Epidermal melanocyte (primary cell): ENCODE data around the gene NELL2.
"Not testable (repeated sequence)": the region's sequence is repeated elsewhere in the genome, so short reads cannot be mapped to it uniquely, and the experiment has no call there.

Experiments
- DNase-seq: peaks from one replicate; pipeline ENCODE4 v3.0.0; 2011; ENCODE audit warnings: low spot score; ENCODE audit not compliant: insufficient read length

NELL2 gene

GRCh38 chr12:44847888-44848702 is 28.0 kb downstream of the NELL2 start:
- DNase-seq, result no peak

- no peak for DNase-seq
Measured at GRCh38 chr12:44847403-44847802, 28.7 kb downstream of the NELL2 start.

GRCh38 chr12:44846826-44847225 is 29.3 kb downstream of the NELL2 start:
- DNase-seq, result peak; percentile 17

GRCh38 chr12:44842669-44843068 is 33.4 kb downstream of the NELL2 start:
- DNase-seq, result no peak

GRCh38 chr12:44839785-44840184 is 36.3 kb downstream of the NELL2 start:
- DNase-seq, result no peak

GRCh38 chr12:44837114-44837755 is 38.9 kb downstream of the NELL2 start:
- DNase-seq, result no peak

- no peak for DNase-seq
Measured at GRCh38 chr12:44835641-44836379, 40.3 kb downstream of the NELL2 start.

- DNase-seq, result not testable (repeated sequence)
Measured at GRCh38 chr12:44834996-44835395, 41.1 kb downstream of the NELL2 start.

GRCh38 chr12:44833561-44833960 is 42.6 kb downstream of the NELL2 start:
- DNase-seq, result no peak

- DNase-seq, result no peak
Measured at GRCh38 chr12:44830566-44831055, 45.5 kb downstream of the NELL2 start.

- no peak for DNase-seq
Measured at GRCh38 chr12:44829045-44829444, 47.1 kb downstream of the NELL2 start.

GRCh38 chr12:44827832-44828438 is 48.2 kb downstream of the NELL2 start:
- DNase-seq, result no peak

GRCh38 chr12:44821702-44822101 is 54.4 kb downstream of the NELL2 start:
- DNase-seq, result not testable (repeated sequence)

GRCh38 chr12:44819884-44820283 is 56.2 kb downstream of the NELL2 start:
- no peak for DNase-seq

- no peak for DNase-seq
Measured at GRCh38 chr12:44817687-44818086, 58.4 kb downstream of the NELL2 start.

GRCh38 chr12:44816446-44817017 is 59.6 kb downstream of the NELL2 start:
- no peak for DNase-seq

- DNase-seq, result no peak
Measured at GRCh38 chr12:44812062-44812461, 64.1 kb downstream of the NELL2 start.

GRCh38 chr12:44804068-44804467 is 72.0 kb downstream of the NELL2 start:
- DNase-seq, result no peak

GRCh38 chr12:44795970-44796369 is 80.1 kb downstream of the NELL2 start:
- no peak for DNase-seq

- DNase-seq, result no peak
Measured at GRCh38 chr12:44788731-44789130, 87.4 kb downstream of the NELL2 start.

- DNase-seq, result no peak
Measured at GRCh38 chr12:44780221-44780790, 95.8 kb downstream of the NELL2 start.
